GM21515 (cell line): Measurements from ENCODE around the gene SLC43A3.

Source experiments
- ATAC-seq: cut with Tn5 transposase; IDR thresholded peaks from one replicate; pipeline ENCODE4 v1.9.1; 2021; ENCODE audit not compliant: unreplicated experiment

The SLC43A3 gene

GRCh38 chr11:57359896-57360690, 66.8 kb downstream of the SLC43A3 start:
- ATAC-seq = no peak

- no peak for ATAC-seq
Measured at GRCh38 chr11:57359396-57359795, 67.5 kb downstream of the SLC43A3 start.

GRCh38 chr11:57358991-57359390, 67.9 kb downstream of the SLC43A3 start:
- ATAC-seq = no peak

- no peak for ATAC-seq
Measured at GRCh38 chr11:57358543-57358961, 68.4 kb downstream of the SLC43A3 start.

GRCh38 chr11:57357856-57358255, 69.1 kb downstream of the SLC43A3 start:
- no peak for ATAC-seq

- no peak for ATAC-seq
Measured at GRCh38 chr11:57357310-57357709, 69.6 kb downstream of the SLC43A3 start.
